ENCODE measurements around the gene FHOD3.

Gene FHOD3

DNA sequence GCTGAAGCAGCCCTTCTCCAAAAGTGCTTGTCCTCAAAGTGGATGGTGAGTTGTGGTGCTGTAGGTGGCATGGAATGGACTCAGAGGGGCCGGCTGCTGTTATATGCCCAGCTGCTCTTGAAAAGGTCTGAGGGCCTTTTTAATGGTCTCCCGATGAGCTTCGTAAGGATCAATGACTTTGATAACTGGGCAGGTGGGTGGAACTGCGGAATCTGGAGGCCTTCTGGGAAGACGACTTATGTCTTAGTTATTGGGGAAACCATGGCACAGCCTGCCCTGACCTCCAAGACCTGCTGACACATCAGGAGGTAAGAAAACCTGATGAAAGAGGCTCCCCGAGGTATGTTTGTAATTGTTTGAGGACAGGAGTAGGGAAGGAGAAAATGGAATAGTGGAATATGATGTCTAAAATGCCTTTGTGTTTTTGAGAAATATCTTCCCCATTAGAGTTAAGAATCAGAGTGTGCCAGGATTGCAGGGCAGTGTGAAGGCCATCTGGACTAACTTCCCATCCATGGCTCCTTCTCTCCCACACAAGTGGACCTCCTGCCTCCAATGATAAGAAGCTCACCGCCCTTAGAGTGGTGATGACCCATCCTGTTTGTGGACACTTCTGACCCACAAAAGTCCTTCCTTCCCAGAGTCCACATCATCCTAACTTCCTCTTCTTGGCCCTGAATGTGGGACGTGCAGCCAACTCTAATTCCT, 236.1 kb downstream of the FHOD3 start:
- H3K4me3 ChIP-seq (ENCODE audit: low read depth, low read length): no peak overlapping the region
- TF ChIP-seq, protein P1, sequence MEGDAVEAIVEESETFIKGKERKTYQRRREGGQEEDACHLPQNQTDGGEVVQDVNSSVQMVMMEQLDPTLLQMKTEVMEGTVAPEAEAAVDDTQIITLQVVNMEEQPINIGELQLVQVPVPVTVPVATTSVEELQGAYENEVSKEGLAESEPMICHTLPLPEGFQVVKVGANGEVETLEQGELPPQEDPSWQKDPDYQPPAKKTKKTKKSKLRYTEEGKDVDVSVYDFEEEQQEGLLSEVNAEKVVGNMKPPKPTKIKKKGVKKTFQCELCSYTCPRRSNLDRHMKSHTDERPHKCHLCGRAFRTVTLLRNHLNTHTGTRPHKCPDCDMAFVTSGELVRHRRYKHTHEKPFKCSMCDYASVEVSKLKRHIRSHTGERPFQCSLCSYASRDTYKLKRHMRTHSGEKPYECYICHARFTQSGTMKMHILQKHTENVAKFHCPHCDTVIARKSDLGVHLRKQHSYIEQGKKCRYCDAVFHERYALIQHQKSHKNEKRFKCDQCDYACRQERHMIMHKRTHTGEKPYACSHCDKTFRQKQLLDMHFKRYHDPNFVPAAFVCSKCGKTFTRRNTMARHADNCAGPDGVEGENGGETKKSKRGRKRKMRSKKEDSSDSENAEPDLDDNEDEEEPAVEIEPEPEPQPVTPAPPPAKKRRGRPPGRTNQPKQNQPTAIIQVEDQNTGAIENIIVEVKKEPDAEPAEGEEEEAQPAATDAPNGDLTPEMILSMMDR (IDR thresholded peaks at IDR 0.05; ENCODE audit: borderline replicate concordance, insufficient read depth, low read depth, low read length): no peak

DNA sequence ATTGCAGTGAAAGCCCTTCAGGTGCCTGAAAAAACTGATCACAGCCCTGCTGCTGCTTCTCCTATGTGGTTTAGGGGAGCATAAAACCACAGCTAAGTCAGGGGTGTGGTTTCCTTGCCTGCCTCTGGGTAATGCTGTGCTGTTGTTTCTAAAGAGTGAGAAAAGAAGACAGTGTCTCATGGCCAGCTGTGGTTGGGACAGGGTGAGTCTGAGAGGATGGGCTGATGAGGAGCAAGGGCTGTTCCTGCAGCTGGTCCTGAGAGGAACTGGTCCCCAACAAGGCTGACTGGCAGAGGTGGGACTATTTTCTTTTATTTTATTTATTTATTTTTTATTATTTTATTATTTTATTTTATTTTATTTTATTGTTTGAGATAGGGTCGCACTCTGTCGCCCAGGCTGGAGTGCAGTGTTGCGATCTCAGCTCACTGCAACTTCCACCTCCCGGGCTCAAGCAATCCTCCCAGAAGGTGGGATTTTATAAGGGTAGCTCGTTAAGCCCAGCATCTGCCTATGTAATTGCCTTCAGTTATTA, 236.7 kb downstream of the FHOD3 start:
- TF ChIP-seq, protein P1 (IDR thresholded peaks at IDR 0.05; ENCODE audit: borderline replicate concordance, insufficient read depth, low read depth, low read length): no peak
- no peak overlapping the region for H3K4me3 ChIP-seq (ENCODE audit: low read depth, low read length)

- TF ChIP-seq, protein P1 (IDR thresholded peaks at IDR 0.05; ENCODE audit: borderline replicate concordance, insufficient read depth, low read depth, low read length): no peak
- no peak overlapping the region for H3K4me3 ChIP-seq (ENCODE audit: low read depth, low read length)
These were observed 237.9 kb downstream of the FHOD3 start for GRCh38 chr18:36535202-36535935.

GRCh38 chr18:36536426-36536825, 238.9 kb downstream of the FHOD3 start:
- H3K4me3 ChIP-seq (ENCODE audit: low read depth, low read length): no peak overlapping the region
- TF ChIP-seq, protein P1 (IDR thresholded peaks at IDR 0.05; ENCODE audit: borderline replicate concordance, insufficient read depth, low read depth, low read length): no peak

DNA sequence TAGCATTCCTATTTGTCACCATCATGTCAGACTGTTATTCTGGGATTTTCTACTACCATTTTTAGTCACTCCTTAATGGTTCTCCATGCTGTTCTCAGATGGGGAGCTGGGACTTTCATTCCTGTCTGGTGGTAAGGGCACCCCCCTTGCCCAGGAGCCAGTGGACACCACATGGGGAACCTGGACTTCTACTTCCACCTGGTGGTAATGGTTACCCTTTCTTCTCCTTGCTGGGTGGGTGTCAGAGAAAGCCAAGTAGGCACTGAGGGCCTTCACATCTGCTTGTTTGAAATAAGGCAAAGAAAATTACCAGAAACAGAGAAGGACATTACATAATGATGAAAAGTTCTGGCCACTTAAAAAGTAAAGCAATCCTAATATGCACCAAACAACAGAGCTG, 239.8 kb downstream of the FHOD3 start:
- TF ChIP-seq, protein P1 (IDR thresholded peaks at IDR 0.05; ENCODE audit: borderline replicate concordance, insufficient read depth, low read depth, low read length): no peak
- H3K4me3 ChIP-seq (ENCODE audit: low read depth, low read length): no peak overlapping the region

DNA sequence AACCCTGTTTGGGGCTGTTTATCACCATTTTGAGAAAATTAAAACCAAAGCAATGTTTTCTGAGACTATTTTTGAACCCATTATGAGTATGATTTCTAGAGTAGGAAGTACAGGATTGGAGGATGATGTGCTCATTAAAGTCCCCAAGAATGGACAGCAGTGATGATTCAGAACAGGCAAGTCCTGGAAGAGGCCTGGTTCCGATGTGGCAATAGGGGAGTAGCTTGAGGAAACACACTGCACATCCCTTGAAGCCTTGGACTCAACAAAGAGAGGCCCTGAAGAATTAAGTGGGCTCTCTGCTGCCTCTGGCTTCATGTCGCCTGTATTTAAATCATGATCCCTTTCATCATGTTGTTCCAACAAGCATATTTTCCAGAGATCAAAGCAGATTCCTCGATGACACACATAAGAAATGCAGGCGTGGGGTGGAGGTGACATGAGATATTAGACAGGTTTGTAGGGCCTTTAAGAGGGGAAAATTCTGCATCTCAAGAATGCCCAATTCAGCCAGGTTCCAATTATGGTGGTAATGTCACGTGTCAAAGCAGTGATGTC, 242.2 kb downstream of the FHOD3 start:
- TF ChIP-seq, protein P1 (IDR thresholded peaks at IDR 0.05; ENCODE audit: borderline replicate concordance, insufficient read depth, low read depth, low read length): no peak
- H3K4me3 ChIP-seq (ENCODE audit: low read depth, low read length): no peak overlapping the region

Data from GM12875 (cell line).